Adrenal gland (tissue), 12 donors: ENCODE results near the gene SIDT1. TPM values are rescaled to one million over a fixed set of nuclear protein-coding genes. Genes with fewer than 3 reads are reported as not detected.

Experiments used
- DNase-seq, 7 donors: peaks; one replicate each; pipeline ENCODE4 v3.0.0-alpha.2; 2019 to 2020
- H3K27ac ChIP-seq, 5 donors: fragments of 200-600 bp; sonication (generic) in 4 of 5; 1 replicate in 3 of 5; 2 replicates in 2 of 5; pipeline versions ENCODE4 v1.5.1 to v1.8.0; 2016 to 2020; ENCODE audit warnings: mild to moderate bottlenecking in 1 of 5
- H3K27me3 ChIP-seq: fragments of 200-600 bp; 2 replicates; pipeline ENCODE4 v1.8.0; 2021
- H3K36me3 ChIP-seq, 2 donors: fragments of 200-600 bp; replicated peaks in 1 of 2; 1 replicate in 1 of 2; 2 replicates in 1 of 2; pipeline versions ENCODE4 v1.5.1 to v1.8.0; 2018 to 2022
- H3K4me1 ChIP-seq, 2 donors: fragments of 200-600 bp; replicated peaks in 1 of 2; 1 replicate in 1 of 2; 2 replicates in 1 of 2; pipeline versions ENCODE4 v1.5.1 to v1.8.0; 2018 to 2021
- H3K4me3 ChIP-seq, 4 donors: fragments of 200-600 bp; sonication (generic) in 3 of 4; one replicate each; pipeline ENCODE4 v1.5.1; 2016 to 2018
- H3K9me3 ChIP-seq, 3 donors: fragments of 200-600 bp; sonication (generic) in 1 of 3; replicated peaks in 1 of 3; 1 replicate in 2 of 3; 2 replicates in 1 of 3; pipeline versions ENCODE4 v1.5.1 to v1.8.0; 2016 to 2021
- POLR2A ChIP-seq, 2 donors: fragments of 450-650 bp; IDR thresholded peaks; one replicate each; pipeline ENCODE4 v1.6.1; 2017; ENCODE audit warnings: antibody characterized with exemption in 2 of 2, mild to moderate bottlenecking in 2 of 2, moderate library complexity in 1 of 2
- WGBS, 4 donors: extraction: QIAGEN DNeasy Blood & Tissue Kit in 2 of 4; methylation state at CpG; one replicate each; pipeline versions ENCODE4 v1.1.5 to v1.1.7; 2013 to 2017; 5-methylcytosine and 5-hydroxymethylcytosine counted together
- intact Hi-C, 2 donors: fragments of 100-400 bp; cut with DNase I; formaldehyde crosslinking; loops; one replicate each; pipeline versions ENCODE4 v1.14.1 to v1.15.0; 2022 to 2023
- polyA plus RNA-seq, 3 donors: library from polyadenylated mRNA; stranded (reverse); fragments of 200-250 nt in 2 of 3; fragments of 350-450 nt in 1 of 3; fragmentation: Illumina TruSeq in 1 of 3; extraction: RNeasy Lipid Tissue Mini Kit (QIAGEN cat#74804) in 1 of 3; gene quantifications; one replicate each; pipeline ENCODE4 v1.2.3, GENCODE V29; 2013 to 2014
- total RNA-seq, 9 donors: library from RNA; depleted of rRNA in 4 of 9; stranded (reverse); fragments of >200 nt in 4 of 9; fragments of 120-200 nt in 1 of 9; fragmentation: NEBNext Ultra II Directional in 1 of 9; extraction: Animal tissue kit (Norgen Biotek cat#: 25700) in 1 of 9; gene quantifications; one replicate each; pipeline versions ENCODE4 v1.1.0 to v1.2.4, GENCODE V29; 2013 to 2023
- TF ChIP-seq, protein P1 (sequence below), 6 experiments: fragments of 450-650 bp in 4 of 6; fragments of 200-600 bp in 2 of 6; sonication (generic) in 1 of 6; IDR thresholded peaks; 1 replicate in 5 of 6; 2 replicates in 1 of 6; pipeline versions ENCODE4 v1.5.1 to v1.8.0; 2016 to 2021; ENCODE audit warnings: antibody characterized with exemption in 6 of 6, mild to moderate bottlenecking in 2 of 6, moderate library complexity in 1 of 6
- donor health status: healthy with polysubstance abuse.
- donor health status: Bipolar disorder and iron deficiency.
- donor health status: DM: yes; HTN: yes; CAD: no.
- donor health status: DM: no; HTN: no; CAD: no.
- donor health status: DM: no; HTN: no; CAD: no.
- donor health status: DM: yes; HTN: yes; CAD: no.

The SIDT1 gene
- total and polyA plus RNA-seq, 12 donors, result 0.18 to 3.6 (median 2.3) TPM

DNA sequence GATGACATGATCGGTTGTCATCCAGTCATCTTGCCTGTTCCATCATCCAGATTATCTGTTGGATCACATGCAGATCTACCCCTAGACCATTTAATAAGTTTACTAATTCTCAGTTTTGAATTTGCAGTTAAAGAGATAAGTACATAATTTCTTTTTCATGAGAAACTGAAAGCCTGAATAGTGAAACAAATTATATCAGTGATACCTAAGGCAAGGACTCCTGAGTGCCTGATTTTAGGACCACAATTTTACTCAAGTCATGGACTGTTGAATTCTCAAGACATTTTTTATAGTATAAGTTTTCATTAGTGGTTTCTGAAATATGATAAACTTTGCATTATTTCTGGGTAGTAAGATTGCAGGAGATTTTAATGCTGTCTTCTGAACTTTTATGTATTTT lies 13.2 kb downstream of the SIDT1 start:
- Histone ChIP-seq H3K4me3 (no peak overlapping the region), H3K27ac (no peak overlapping the region), H3K36me3 (no peaks in the 10 kb centered on the region), H3K27me3 (no peaks in the 10 kb centered on the region), H3K9me3 (no peaks in the 10 kb centered on the region), H3K4me1 (no peaks in the 10 kb centered on the region)
- DNase-seq, result no peak
- intact Hi-C loops, result no loop called here
- 75 to 90% (median 84%) methylated on average over 1 of the region's 1 CpG for WGBS, 4 donors
- TF ChIP-seq, protein P1, sequence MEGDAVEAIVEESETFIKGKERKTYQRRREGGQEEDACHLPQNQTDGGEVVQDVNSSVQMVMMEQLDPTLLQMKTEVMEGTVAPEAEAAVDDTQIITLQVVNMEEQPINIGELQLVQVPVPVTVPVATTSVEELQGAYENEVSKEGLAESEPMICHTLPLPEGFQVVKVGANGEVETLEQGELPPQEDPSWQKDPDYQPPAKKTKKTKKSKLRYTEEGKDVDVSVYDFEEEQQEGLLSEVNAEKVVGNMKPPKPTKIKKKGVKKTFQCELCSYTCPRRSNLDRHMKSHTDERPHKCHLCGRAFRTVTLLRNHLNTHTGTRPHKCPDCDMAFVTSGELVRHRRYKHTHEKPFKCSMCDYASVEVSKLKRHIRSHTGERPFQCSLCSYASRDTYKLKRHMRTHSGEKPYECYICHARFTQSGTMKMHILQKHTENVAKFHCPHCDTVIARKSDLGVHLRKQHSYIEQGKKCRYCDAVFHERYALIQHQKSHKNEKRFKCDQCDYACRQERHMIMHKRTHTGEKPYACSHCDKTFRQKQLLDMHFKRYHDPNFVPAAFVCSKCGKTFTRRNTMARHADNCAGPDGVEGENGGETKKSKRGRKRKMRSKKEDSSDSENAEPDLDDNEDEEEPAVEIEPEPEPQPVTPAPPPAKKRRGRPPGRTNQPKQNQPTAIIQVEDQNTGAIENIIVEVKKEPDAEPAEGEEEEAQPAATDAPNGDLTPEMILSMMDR (IDR thresholded peaks at IDR 0.05), result no peak

DNA sequence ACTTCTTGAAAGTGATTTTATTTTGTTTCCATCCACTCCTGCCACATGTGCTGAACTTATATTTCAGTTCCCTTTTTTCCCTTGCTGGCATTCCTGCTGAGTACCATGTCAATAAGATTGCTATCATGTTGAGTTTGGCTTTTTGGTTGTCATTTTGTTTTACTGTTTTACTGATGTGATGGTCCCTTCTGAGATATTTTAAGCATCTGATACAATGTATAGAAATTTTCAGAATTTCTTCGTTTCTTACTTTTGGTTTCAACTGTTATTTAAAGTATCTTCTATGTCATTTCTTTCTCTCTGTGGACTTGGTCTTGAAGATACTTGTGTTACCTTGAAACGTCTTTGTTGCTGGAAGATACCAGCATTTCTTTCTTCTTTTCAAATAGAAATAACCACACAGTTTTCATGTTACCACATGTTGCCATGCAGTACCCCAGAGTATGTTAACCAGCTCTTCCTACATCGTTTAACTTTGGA lies 14.1 kb downstream of the SIDT1 start:
- Histone ChIP-seq H3K4me1 (no peaks in the 10 kb centered on the region), H3K36me3 (no peaks in the 10 kb centered on the region), H3K27me3 (no peaks in the 10 kb centered on the region), H3K9me3 (no peaks in the 10 kb centered on the region), H3K27ac (no peak overlapping the region), H3K4me3 (no peak overlapping the region)
- intact Hi-C loops, result no loop called here
- WGBS, 4 donors, result 40 to 61% (median 51%) methylated on average over 3 of the region's 3 CpGs
- TF ChIP-seq, protein P1 (IDR thresholded peaks at IDR 0.05), result no peak
- TF ChIP-seq POLR2A (IDR thresholded peaks at IDR 0.05), result no peak
- DNase-seq, result no peak

DNA sequence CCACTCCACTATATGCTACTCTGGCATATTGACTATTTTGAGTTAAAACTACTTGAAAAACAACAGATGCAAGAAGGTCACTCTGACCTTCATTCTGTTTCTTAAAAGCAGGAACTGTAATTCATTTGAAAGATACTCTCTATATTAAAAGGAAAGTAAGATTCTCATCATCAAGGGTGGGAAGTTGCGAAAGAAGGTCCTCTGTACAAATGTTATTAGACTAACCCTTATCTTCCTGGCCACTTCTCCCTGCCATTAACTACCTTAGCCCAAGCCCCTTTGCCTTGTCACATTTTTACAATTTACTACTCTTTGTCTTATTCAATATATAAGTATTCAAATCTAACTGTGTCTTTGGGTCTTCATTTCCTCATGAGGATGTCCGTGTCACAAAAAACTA lies 16.1 kb downstream of the SIDT1 start:
- no peak for DNase-seq
- Histone ChIP-seq H3K36me3 (no peaks in the 10 kb centered on the region), H3K27ac (no peak overlapping the region), H3K4me1 (no peaks in the 10 kb centered on the region), H3K27me3 (peaks cover 6% of the 10 kb centered on the region), H3K9me3 (no peaks in the 10 kb centered on the region), H3K4me3 (no peak overlapping the region)
- no peak for TF ChIP-seq POLR2A (IDR thresholded peaks at IDR 0.05)
- TF ChIP-seq, protein P1 (IDR thresholded peaks at IDR 0.05), result no peak
- WGBS, 4 donors, result 94 to 99% (median 96%) methylated on average over 2 of the region's 2 CpGs
- intact Hi-C loops, result no loop called here

DNA sequence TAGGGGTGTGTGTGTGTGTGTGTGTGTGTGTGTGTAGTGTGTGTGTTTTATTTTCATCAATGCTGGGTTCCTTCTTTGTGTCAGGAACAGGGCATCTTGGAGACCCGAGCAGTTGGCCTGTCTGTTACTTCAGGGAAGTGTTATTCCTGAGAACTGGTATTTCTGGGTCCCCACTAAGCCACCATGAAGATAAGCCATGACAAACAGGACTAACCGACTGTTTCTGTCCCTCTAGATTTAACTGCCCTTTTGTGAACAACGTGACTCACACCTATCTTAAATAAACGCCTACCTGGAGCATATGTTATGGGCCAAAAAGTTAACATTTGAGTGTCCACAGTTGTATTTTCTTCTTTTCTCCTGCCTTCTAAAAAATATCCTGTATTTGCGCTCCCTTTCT lies 19.5 kb downstream of the SIDT1 start:
- H3K9me3 ChIP-seq, result no peaks in the 10 kb centered on the region
- H3K4me3 ChIP-seq, result no peak overlapping the region
- intact Hi-C loops, result no loop called here
- no peak for TF ChIP-seq POLR2A (IDR thresholded peaks at IDR 0.05)
- TF ChIP-seq, protein P1 (IDR thresholded peaks at IDR 0.05), result no peak
- no peak overlapping the region for H3K27ac ChIP-seq
- H3K4me1 ChIP-seq, result no peaks in the 10 kb centered on the region
- peaks cover 6% of the 10 kb centered on the region for H3K27me3 ChIP-seq
- H3K36me3 ChIP-seq, result no peaks in the 10 kb centered on the region
- no peak for DNase-seq
- WGBS, 4 donors, result 56 to 75% (median 69%) methylated on average over 5 of the region's 5 CpGs
